A549 (cell line): ENCODE data around the gene CCDC70. TPM values are rescaled to one million over a fixed set of nuclear protein-coding genes. Genes with fewer than 3 reads are reported as not detected.

Experiments used
- ATAC-seq, 2 experiments: fragments of 200-7000 bp in 1 of 2; fragments of >200 bp in 1 of 2; cut with Nextera tagmentation in 1 of 2; cut with Tn5 transposase in 1 of 2; 3 replicates each; pipeline versions ENCODE4 v1.8.0 to v1.9.1; 2018 to 2020; ENCODE audit warnings: mild to moderate bottlenecking in 1 of 2, moderate library complexity in 1 of 2
- CTCF ChIA-PET: fragments of 300-600 bp; sonication (Branson Sonifier 250); formaldehyde crosslinking; extraction: SDS; loops from one replicate; lab custom pipeline; 2021; ENCODE audit warnings: antibody characterized with exemption, inconsistent platforms; lab: Yijun Ruan, JAX
- POLR2A ChIA-PET: fragments of 350-600 bp; formaldehyde crosslinking; extraction: SDS; loops from one replicate; lab custom pipeline; 2021; ENCODE audit warnings: antibody characterized with exemption, inconsistent platforms; lab: Yijun Ruan, JAX
- DNase-seq, 2 experiments: peaks; one replicate each; pipeline versions ENCODE4 v3.0.0 to v3.0.0-alpha.2; 2011 to 2016; ENCODE audit warnings: low read depth in 1 of 2, low spot score in 1 of 2
- FAIRE-seq: peaks from 2 replicates; lab custom pipeline; 2011; peaks lifted over from hg19 to GRCh38; lab: Jason Lieb, UNC
- H3K27ac ChIP-seq, 2 experiments: fragments of >200 bp; sonication (Bioruptor Twin); formaldehyde crosslinking; 3 replicates each; pipeline ENCODE4 v1.5.1; 2016 to 2017
- H3K4me1 ChIP-seq: fragments of >200 bp; sonication (Bioruptor Twin); formaldehyde crosslinking; 3 replicates; pipeline ENCODE4 v1.6.1; 2016
- H3K4me2 ChIP-seq: fragments of >200 bp; sonication (Bioruptor Twin); formaldehyde crosslinking; 3 replicates; pipeline ENCODE4 v1.6.1; 2016
- H3K4me3 ChIP-seq: fragments of >200 bp; sonication (Bioruptor Twin); formaldehyde crosslinking; 3 replicates; pipeline ENCODE4 v1.5.1; 2016
- H3K9me3 ChIP-seq: fragments of >200 bp; sonication (Bioruptor Twin); formaldehyde crosslinking; 3 replicates; pipeline ENCODE4 v1.6.1; 2016
- ATOH8 ChIP-seq: fragments of 250-450 bp; sonication (Bioruptor Pico); IDR thresholded peaks from 2 replicates; pipeline ENCODE4 v1.5.0; 2020; ENCODE audit warnings: low read depth, mild to moderate bottlenecking, moderate library complexity
- CTCF ChIP-seq: fragments of >200 bp; sonication (Bioruptor Twin); formaldehyde crosslinking; IDR thresholded peaks from 3 replicates; pipeline ENCODE4 v1.5.1; 2016
- ESRRA ChIP-seq: fragments of 150-350 bp; IDR thresholded peaks from 2 replicates; pipeline ENCODE4 v1.6.1; 2014; ENCODE audit warnings: mild to moderate bottlenecking, low read length, borderline replicate concordance
- GATA3 ChIP-seq: IDR thresholded peaks from 2 replicates; pipeline ENCODE4 v1.6.1; 2012; ENCODE audit warnings: borderline replicate concordance
- NPAS2 ChIP-seq: fragments of 250-450 bp; sonication (Bioruptor Pico); IDR thresholded peaks from 2 replicates; pipeline ENCODE4 v1.8.0; 2022; ENCODE audit warnings: mild to moderate bottlenecking, moderate library complexity, borderline replicate concordance
- PBX3 ChIP-seq: IDR thresholded peaks from 2 replicates; pipeline ENCODE4 v1.6.1; 2012
- POLR2AphosphoS2 ChIP-seq: conservative IDR thresholded peaks from 2 replicates; pipeline ENCODE4 v1.6.1; 2012; ENCODE audit warnings: low read length, improper control_type of control experiment, inconsistent platforms
- RAD21 ChIP-seq, 2 experiments: fragments of >200 bp in 1 of 2; sonication (Bioruptor Twin) in 1 of 2; formaldehyde crosslinking in 1 of 2; IDR thresholded peaks in 1 of 2; conservative IDR thresholded peaks in 1 of 2; 2 replicates in 1 of 2; 3 replicates in 1 of 2; pipeline ENCODE4 v1.6.1; 2012 to 2018; ENCODE audit warnings: inconsistent platforms in 1 of 2
- RCOR1 ChIP-seq: fragments of 150-350 bp; IDR thresholded peaks from 2 replicates; pipeline ENCODE4 v1.6.1; 2014; ENCODE audit warnings: antibody characterized with exemption, low read length, low read depth
- REST ChIP-seq: fragments of 200-600 bp; sonication (generic); IDR thresholded peaks from 2 replicates; pipeline ENCODE4 v1.6.1; 2016; ENCODE audit warnings: antibody characterized with exemption, mild to moderate bottlenecking, moderate library complexity
- SMC3 ChIP-seq: fragments of >200 bp; sonication (Bioruptor Twin); formaldehyde crosslinking; IDR thresholded peaks from 3 replicates; pipeline ENCODE4 v1.6.1; 2018; ENCODE audit warnings: inconsistent platforms
- USF2 ChIP-seq: fragments of 450-650 bp; IDR thresholded peaks from 2 replicates; pipeline ENCODE4 v1.6.1; 2014; ENCODE audit warnings: antibody characterized with exemption
- ZC3H11A ChIP-seq: fragments of 450-650 bp; IDR thresholded peaks from 2 replicates; pipeline ENCODE4 v1.6.1; 2014; ENCODE audit warnings: antibody characterized with exemption, mild to moderate bottlenecking
- WGBS: methylation state at CpG from one replicate; pipeline ENCODE4 v1.1.6; 2017; ENCODE audit errors: missing lambda C conversion rate; 5-methylcytosine and 5-hydroxymethylcytosine counted together
- polyA plus RNA-seq, 4 experiments: library from polyadenylated mRNA; depleted of rRNA in 3 of 4; stranded (reverse); fragments of >200 nt; fragmentation: RNase III in 1 of 4; extraction: RNeasy Plus Mini Kit Qiagen cat#74134 plus additional on column Dnase treatment in 1 of 4; gene quantifications; 2 replicates in 3 of 4; 3 replicates in 1 of 4; pipeline ENCODE4 v1.2.3, GENCODE V29; 2011 to 2017

CCDC70 gene
- polyA plus RNA-seq, 2 of the 4 experiments (the other 2 are of a cell fraction) = not detected

- DNase-seq (no peak), ATAC-seq (no peak), FAIRE-seq (no peak)
- ChIA-PET CTCF (interaction anchor here (1.1 to 2.5 kb wide), 4 partner anchors 10 to 303 kb away, joined by 3 to 9 read pairs (median 8); partner anchors contain the start of gene NEK5), POLR2A (no interaction called here)
- WGBS = 60% methylated on average over 2 of the region's 2 CpGs
- no peaks in the 10 kb centered on the region for H3K9me3 ChIP-seq
- H3K4me3 ChIP-seq = no peak overlapping the region
- no peak overlapping the region for H3K27ac ChIP-seq
- no peak overlapping the region for H3K4me2 ChIP-seq
- TF ChIP-seq ESRRA = no peak
- TF ChIP-seq RCOR1 = no peak
- TF ChIP-seq PBX3 = no peak
- no peak for TF ChIP-seq USF2
- TF ChIP-seq GATA3 = no peak
- TF ChIP-seq NPAS2 (CRISPR knock-in tag) = no peak
- TF ChIP-seq ZC3H11A = no peak
- no peak for TF ChIP-seq ATOH8 (CRISPR knock-in tag)
- H3K4me1 ChIP-seq = no peaks in the 10 kb centered on the region
Observed at GRCh38 chr13:51825165-51825592, 36.6 kb upstream of the CCDC70 start.

GRCh38 chr13:51825681-51826254, 36.0 kb upstream of the CCDC70 start:
- POLR2A ChIA-PET = no interaction called here
- TF ChIP-seq NPAS2 (CRISPR knock-in tag) (no peak), SMC3 (no peak), CTCF (no peak), POLR2AphosphoS2 (no peak), RAD21 (conservative IDR thresholded peaks at IDR 0.05 in 1 of 2, IDR thresholded peaks at IDR 0.05 in 1 of 2) (no peak), PBX3 (no peak), REST (no peak)
- TF ChIP-seq, all 56 proteins: peak for 0
- no peak overlapping the region for H3K4me3 ChIP-seq
- no peaks in the 10 kb centered on the region for H3K9me3 ChIP-seq
- FAIRE-seq = no peak
- no peak for DNase-seq
- 78% methylated on average over 7 of the region's 10 CpGs for WGBS
- CTCF ChIA-PET = interaction anchor here (1.1 to 2.5 kb wide), 4 partner anchors 10 to 302 kb away, joined by 3 to 9 read pairs (median 8); partner anchors contain the start of gene NEK5
- H3K27ac ChIP-seq = no peak overlapping the region
- ATAC-seq = no peak
- no peaks in the 10 kb centered on the region for H3K4me1 ChIP-seq
- no peak overlapping the region for H3K4me2 ChIP-seq
